ENCODE measurements around the gene CCDC110.

DNA sequence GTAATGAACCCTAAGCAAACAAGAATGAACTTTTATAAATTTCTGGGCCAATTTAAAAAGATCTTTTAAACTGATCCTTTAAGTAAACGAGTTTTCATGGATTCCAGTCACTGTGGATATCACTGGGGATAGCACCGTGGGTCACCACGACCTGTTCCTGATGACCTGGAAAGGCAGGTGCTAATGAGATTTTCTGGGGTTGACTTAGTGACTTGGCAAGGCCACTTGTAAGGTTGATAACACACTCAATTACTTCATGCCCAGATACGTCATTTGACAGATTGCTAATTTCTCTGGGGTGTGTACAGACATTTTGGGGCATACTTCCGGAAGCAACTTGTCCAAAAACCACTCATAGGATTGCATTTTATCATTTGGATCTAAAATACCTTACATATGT is 39.3 kb upstream of the CCDC110 start:
- TF ChIP-seq POLR2A (IDR thresholded peaks at IDR 0.05; ENCODE audit: low read depth, low read length) (no peak), TAF1 (IDR thresholded peaks at IDR 0.05; ENCODE audit: borderline replicate concordance, low read depth, low read length) (no peak), POLR2AphosphoS5 (IDR thresholded peaks at IDR 0.05; ENCODE audit: low read depth, low read length) (no peak)
